Fibroblast of peridontal ligament (primary cell): Measurements from ENCODE around the gene DISC1.
A peak's percentile ranks its signal among the peaks of the same experiment; 100 is the strongest.
"Not testable (repeated sequence)": the region's sequence is repeated elsewhere in the genome, so short reads cannot be mapped to it uniquely, and the experiment has no call there.

Source experiments
- DNase-seq: peaks from one replicate; pipeline ENCODE4 v3.0.0-alpha.2; 2010; ENCODE audit errors: extremely low read depth

DISC1 gene

GRCh38 chr1:231728987-231729386, 102.4 kb downstream of the DISC1 start:
- not testable (repeated sequence) for DNase-seq

- DNase-seq = peak; percentile 75
These were observed 103.0 kb downstream of the DISC1 start for GRCh38 chr1:231729544-231729943.

- DNase-seq = no peak
These were observed 104.7 kb downstream of the DISC1 start for GRCh38 chr1:231731268-231731667.

- no peak for DNase-seq
These were observed 106.5 kb downstream of the DISC1 start for GRCh38 chr1:231733063-231733462.

GRCh38 chr1:231733672-231734071, 107.1 kb downstream of the DISC1 start:
- no peak for DNase-seq

- DNase-seq = no peak
These were observed 107.8 kb downstream of the DISC1 start for GRCh38 chr1:231734417-231734816.

GRCh38 chr1:231735411-231735810, 108.8 kb downstream of the DISC1 start:
- no peak for DNase-seq

GRCh38 chr1:231735941-231736340, 109.4 kb downstream of the DISC1 start:
- DNase-seq = no peak

- no peak for DNase-seq
These were observed 109.9 kb downstream of the DISC1 start for GRCh38 chr1:231736464-231736863.

GRCh38 chr1:231738554-231738953, 112.0 kb downstream of the DISC1 start:
- no peak for DNase-seq

- DNase-seq = no peak
These were observed 117.4 kb downstream of the DISC1 start for GRCh38 chr1:231743966-231744365.

GRCh38 chr1:231748760-231749415, 122.3 kb downstream of the DISC1 start:
- no peak for DNase-seq

- DNase-seq = no peak
These were observed 123.7 kb downstream of the DISC1 start for GRCh38 chr1:231750296-231750695.

- DNase-seq = no peak
These were observed 124.3 kb downstream of the DISC1 start for GRCh38 chr1:231750818-231751362.

- DNase-seq = no peak
These were observed 124.8 kb downstream of the DISC1 start for GRCh38 chr1:231751415-231751814.

- no peak for DNase-seq
These were observed 126.7 kb downstream of the DISC1 start for GRCh38 chr1:231753313-231753712.

- no peak for DNase-seq
These were observed 130.5 kb downstream of the DISC1 start for GRCh38 chr1:231757101-231757404.

GRCh38 chr1:231757759-231758158, 131.2 kb downstream of the DISC1 start:
- DNase-seq = no peak

- no peak for DNase-seq
These were observed 134.7 kb downstream of the DISC1 start for GRCh38 chr1:231761252-231761651.

- DNase-seq = no peak
These were observed 135.4 kb downstream of the DISC1 start for GRCh38 chr1:231761747-231762541.

- DNase-seq = no peak
These were observed 136.9 kb downstream of the DISC1 start for GRCh38 chr1:231763456-231763855.

GRCh38 chr1:231765825-231766224, 139.2 kb downstream of the DISC1 start:
- DNase-seq = not testable (repeated sequence)

- no peak for DNase-seq
These were observed 140.9 kb downstream of the DISC1 start for GRCh38 chr1:231767471-231767870.
